ENCODE measurements around the gene SLC10A7.

Gene SLC10A7

GRCh38 chr4:146333895-146334262, 187.9 kb downstream of the SLC10A7 start:
- Histone ChIP-seq H3K27ac (ENCODE audit: low read depth, low read length) (no peak overlapping the region), H3K9ac (ENCODE audit: low read length in 5 of 5) (no peak overlapping the region), H3K4me1 (ENCODE audit: control insufficient read depth in 5 of 5, insufficient read depth in 5 of 5, low read length in 5 of 5) (peaks cover 0 to 25% (median 16%) of the 10 kb centered on the region in 5 donors), H3K9me3 (ENCODE audit: control insufficient read depth in 5 of 5, low read length in 5 of 5) (no peaks in the 10 kb centered on the region), H3K36me3 (ENCODE audit: control insufficient read depth in 5 of 5, insufficient read depth in 5 of 5, low read length in 5 of 5) (no peaks in the 10 kb centered on the region), H3K27me3 (ENCODE audit: control insufficient read depth in 5 of 5, insufficient read depth in 4 of 5, low read length in 5 of 5) (no peaks in the 10 kb centered on the region), H3K4me3 (ENCODE audit: low read depth in 1 of 5, low read length in 5 of 5) (no peak overlapping the region)

GRCh38 chr4:146333187-146333894, 188.4 kb downstream of the SLC10A7 start:
- Histone ChIP-seq H3K36me3 (ENCODE audit: control insufficient read depth in 5 of 5, insufficient read depth in 5 of 5, low read length in 5 of 5) (no peaks in the 10 kb centered on the region), H3K27ac (ENCODE audit: low read depth, low read length) (no peak overlapping the region), H3K4me3 (ENCODE audit: low read depth in 1 of 5, low read length in 5 of 5) (no peak overlapping the region), H3K27me3 (ENCODE audit: control insufficient read depth in 5 of 5, insufficient read depth in 4 of 5, low read length in 5 of 5) (no peaks in the 10 kb centered on the region), H3K4me1 (ENCODE audit: control insufficient read depth in 5 of 5, insufficient read depth in 5 of 5, low read length in 5 of 5) (peaks cover 0 to 25% (median 16%) of the 10 kb centered on the region in 5 donors), H3K9ac (ENCODE audit: low read length in 5 of 5) (no peak overlapping the region), H3K9me3 (ENCODE audit: control insufficient read depth in 5 of 5, low read length in 5 of 5) (no peaks in the 10 kb centered on the region)

GRCh38 chr4:146330392-146330791, 191.3 kb downstream of the SLC10A7 start:
- no peaks in the 10 kb centered on the region for H3K27me3 ChIP-seq (ENCODE audit: control insufficient read depth in 5 of 5, insufficient read depth in 4 of 5, low read length in 5 of 5)
- no peak overlapping the region for H3K9ac ChIP-seq (ENCODE audit: low read length in 5 of 5)
- no peaks in the 10 kb centered on the region for H3K36me3 ChIP-seq (ENCODE audit: control insufficient read depth in 5 of 5, insufficient read depth in 5 of 5, low read length in 5 of 5)
- no peak overlapping the region for H3K27ac ChIP-seq (ENCODE audit: low read depth, low read length)
- no peaks in the 10 kb centered on the region for H3K9me3 ChIP-seq (ENCODE audit: control insufficient read depth in 5 of 5, low read length in 5 of 5)
- H3K4me1 ChIP-seq (ENCODE audit: control insufficient read depth in 5 of 5, insufficient read depth in 5 of 5, low read length in 5 of 5), result peaks cover 0 to 16% (median 3%) of the 10 kb centered on the region in 5 donors
- no peak overlapping the region for H3K4me3 ChIP-seq (ENCODE audit: low read depth in 1 of 5, low read length in 5 of 5)

DNA sequence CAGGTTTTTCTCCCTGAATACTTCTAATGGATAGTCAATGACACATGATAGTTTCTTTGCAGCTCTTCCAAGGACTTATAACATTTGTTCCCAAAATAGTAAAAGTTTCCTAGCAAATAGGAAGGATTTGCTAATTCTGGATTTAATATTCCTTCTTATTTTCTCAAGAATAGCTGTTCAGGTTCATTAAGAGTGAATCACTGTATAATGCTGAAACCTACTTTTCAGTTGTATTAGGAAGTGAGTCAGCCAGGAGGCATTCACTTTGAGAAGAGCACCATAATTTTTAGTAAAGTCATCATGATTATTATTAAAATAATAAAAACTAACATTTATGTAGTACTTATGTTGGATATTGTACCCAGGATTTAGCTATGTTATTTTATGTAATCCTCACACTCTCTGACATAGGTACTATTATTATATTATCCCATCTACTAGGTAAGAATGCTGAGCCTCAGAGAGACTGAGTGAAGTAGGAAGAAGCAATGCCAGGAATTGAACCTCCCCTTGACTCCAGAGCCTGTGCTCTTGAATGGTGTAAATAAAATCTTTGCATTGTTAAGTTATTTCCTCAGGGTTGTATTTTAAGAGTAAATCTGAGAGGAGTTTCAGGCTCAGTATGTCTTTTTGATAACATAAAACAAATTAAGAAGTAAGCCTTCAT, 192.6 kb downstream of the SLC10A7 start:
- Histone ChIP-seq H3K9ac (ENCODE audit: low read length in 5 of 5) (no peak overlapping the region), H3K27ac (ENCODE audit: low read depth, low read length) (no peak overlapping the region), H3K4me3 (ENCODE audit: low read depth in 1 of 5, low read length in 5 of 5) (no peak overlapping the region), H3K27me3 (ENCODE audit: control insufficient read depth in 5 of 5, insufficient read depth in 4 of 5, low read length in 5 of 5) (no peaks in the 10 kb centered on the region), H3K4me1 (ENCODE audit: control insufficient read depth in 5 of 5, insufficient read depth in 5 of 5, low read length in 5 of 5) (peaks cover 0 to 8% (median 0%) of the 10 kb centered on the region in 5 donors), H3K36me3 (ENCODE audit: control insufficient read depth in 5 of 5, insufficient read depth in 5 of 5, low read length in 5 of 5) (peaks cover 0 to 5% (median 0%) of the 10 kb centered on the region in 5 donors), H3K9me3 (ENCODE audit: control insufficient read depth in 5 of 5, low read length in 5 of 5) (no peaks in the 10 kb centered on the region)

DNA sequence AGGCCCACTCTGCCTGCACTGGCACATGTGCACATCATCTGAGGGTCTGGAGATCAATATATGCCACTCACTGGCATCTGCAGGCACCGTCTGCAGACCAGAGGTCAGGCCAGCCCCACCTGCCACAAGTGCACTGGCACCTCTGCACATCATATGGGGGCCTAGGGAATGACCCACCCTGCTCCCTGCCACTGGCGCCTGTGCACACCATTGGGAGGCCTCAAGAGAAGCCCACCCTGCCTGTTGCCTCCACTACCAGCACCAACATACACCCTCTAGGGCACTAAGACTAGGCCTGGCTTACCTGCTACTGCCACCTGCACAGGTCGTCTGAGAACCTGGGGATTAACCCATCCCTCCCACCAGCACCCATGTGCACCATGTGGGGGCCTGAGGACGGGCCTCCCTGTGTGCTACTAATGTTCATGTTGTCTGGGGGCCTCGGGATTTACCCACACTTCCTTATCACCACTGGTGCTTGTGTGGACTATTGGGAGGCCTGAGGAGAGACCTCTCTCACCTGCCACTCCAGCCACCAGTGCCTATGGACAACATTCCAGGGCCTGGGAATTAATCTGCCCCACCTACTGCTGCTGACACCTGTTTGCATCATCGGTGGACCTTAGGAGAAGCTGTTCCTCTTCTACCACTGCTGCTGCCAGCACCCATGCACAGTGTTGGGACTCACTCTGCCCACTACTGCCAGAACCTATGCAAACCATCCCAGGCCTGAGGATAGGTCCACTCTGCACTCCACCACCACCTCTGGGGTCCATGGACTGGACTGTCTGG, 193.7 kb downstream of the SLC10A7 start:
- H3K27ac ChIP-seq (ENCODE audit: low read depth, low read length), result no peak overlapping the region
- no peak overlapping the region for H3K4me3 ChIP-seq (ENCODE audit: low read depth in 1 of 5, low read length in 5 of 5)

GRCh38 chr4:146318894-146319293, 202.8 kb downstream of the SLC10A7 start:
- Histone ChIP-seq H3K9ac (ENCODE audit: low read length in 5 of 5) (no peak overlapping the region), H3K27ac (ENCODE audit: low read depth, low read length) (no peak overlapping the region), H3K36me3 (ENCODE audit: control insufficient read depth in 5 of 5, insufficient read depth in 5 of 5, low read length in 5 of 5) (no peaks in the 10 kb centered on the region), H3K9me3 (ENCODE audit: control insufficient read depth in 5 of 5, low read length in 5 of 5) (no peaks in the 10 kb centered on the region), H3K27me3 (ENCODE audit: control insufficient read depth in 5 of 5, insufficient read depth in 4 of 5, low read length in 5 of 5) (no peaks in the 10 kb centered on the region), H3K4me1 (ENCODE audit: control insufficient read depth in 5 of 5, insufficient read depth in 5 of 5, low read length in 5 of 5) (no peaks in the 10 kb centered on the region), H3K4me3 (ENCODE audit: low read depth in 1 of 5, low read length in 5 of 5) (no peak overlapping the region)

More for the DNA sequence above, 193.7 kb downstream of the SLC10A7 start:
- Histone ChIP-seq H3K36me3 (ENCODE audit: control insufficient read depth in 5 of 5, insufficient read depth in 5 of 5, low read length in 5 of 5) (peaks cover 0 to 5% (median 0%) of the 10 kb centered on the region in 5 donors), H3K27me3 (ENCODE audit: control insufficient read depth in 5 of 5, insufficient read depth in 4 of 5, low read length in 5 of 5) (no peaks in the 10 kb centered on the region), H3K4me1 (ENCODE audit: control insufficient read depth in 5 of 5, insufficient read depth in 5 of 5, low read length in 5 of 5) (no peaks in the 10 kb centered on the region), H3K9ac (ENCODE audit: low read length in 5 of 5) (no peak overlapping the region), H3K9me3 (ENCODE audit: control insufficient read depth in 5 of 5, low read length in 5 of 5) (no peaks in the 10 kb centered on the region)

- no peak overlapping the region for H3K9ac ChIP-seq (ENCODE audit: low read length in 5 of 5)
- H3K4me3 ChIP-seq (ENCODE audit: low read depth in 1 of 5, low read length in 5 of 5), result no peak overlapping the region
- no peaks in the 10 kb centered on the region for H3K27me3 ChIP-seq (ENCODE audit: control insufficient read depth in 5 of 5, insufficient read depth in 4 of 5, low read length in 5 of 5)
- H3K9me3 ChIP-seq (ENCODE audit: control insufficient read depth in 5 of 5, low read length in 5 of 5), result no peaks in the 10 kb centered on the region
- H3K27ac ChIP-seq (ENCODE audit: low read depth, low read length), result no peak overlapping the region
- H3K36me3 ChIP-seq (ENCODE audit: control insufficient read depth in 5 of 5, insufficient read depth in 5 of 5, low read length in 5 of 5), result no peaks in the 10 kb centered on the region
- no peaks in the 10 kb centered on the region for H3K4me1 ChIP-seq (ENCODE audit: control insufficient read depth in 5 of 5, insufficient read depth in 5 of 5, low read length in 5 of 5)
Measured at GRCh38 chr4:146317783-146318182, 204.0 kb downstream of the SLC10A7 start.

DNA sequence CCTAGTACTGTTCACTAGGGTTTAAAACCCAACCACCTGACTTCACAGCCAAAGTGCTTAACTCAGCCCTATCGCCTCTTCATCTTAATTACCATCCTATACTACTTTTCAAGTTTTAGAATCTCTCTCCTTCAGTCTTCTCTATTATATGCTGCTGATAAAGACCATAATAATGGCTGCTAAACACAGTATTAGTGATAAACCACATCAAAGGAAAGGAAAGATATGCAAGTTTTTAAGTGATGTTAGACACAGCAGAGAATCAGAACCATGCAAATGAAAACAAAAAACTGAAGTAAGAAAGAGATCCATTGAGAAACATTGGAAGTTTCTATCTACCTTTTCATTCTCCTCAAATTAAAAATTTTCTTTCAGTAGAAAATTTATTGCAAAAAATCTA, 206.6 kb downstream of the SLC10A7 start:
- no peak overlapping the region for H3K27ac ChIP-seq (ENCODE audit: low read depth, low read length)
- H3K9me3 ChIP-seq (ENCODE audit: control insufficient read depth in 5 of 5, low read length in 5 of 5), result no peaks in the 10 kb centered on the region
- no peaks in the 10 kb centered on the region for H3K27me3 ChIP-seq (ENCODE audit: control insufficient read depth in 5 of 5, insufficient read depth in 4 of 5, low read length in 5 of 5)
- no peak overlapping the region for H3K4me3 ChIP-seq (ENCODE audit: low read depth in 1 of 5, low read length in 5 of 5)
- no peaks in the 10 kb centered on the region for H3K4me1 ChIP-seq (ENCODE audit: control insufficient read depth in 5 of 5, insufficient read depth in 5 of 5, low read length in 5 of 5)
- peaks cover 0 to 2% (median 0%) of the 10 kb centered on the region in 5 donors for H3K36me3 ChIP-seq (ENCODE audit: control insufficient read depth in 5 of 5, insufficient read depth in 5 of 5, low read length in 5 of 5)
- no peak overlapping the region for H3K9ac ChIP-seq (ENCODE audit: low read length in 5 of 5)

- Histone ChIP-seq H3K9me3 (ENCODE audit: control insufficient read depth in 5 of 5, low read length in 5 of 5) (no peaks in the 10 kb centered on the region), H3K4me3 (ENCODE audit: low read depth in 1 of 5, low read length in 5 of 5) (no peak overlapping the region), H3K27me3 (ENCODE audit: control insufficient read depth in 5 of 5, insufficient read depth in 4 of 5, low read length in 5 of 5) (no peaks in the 10 kb centered on the region), H3K27ac (ENCODE audit: low read depth, low read length) (no peak overlapping the region), H3K9ac (ENCODE audit: low read length in 5 of 5) (peak overlapping the region in 1 of 5 donors; percentile 12), H3K4me1 (ENCODE audit: control insufficient read depth in 5 of 5, insufficient read depth in 5 of 5, low read length in 5 of 5) (no peaks in the 10 kb centered on the region), H3K36me3 (ENCODE audit: control insufficient read depth in 5 of 5, insufficient read depth in 5 of 5, low read length in 5 of 5) (peaks cover 0 to 2% (median 0%) of the 10 kb centered on the region in 5 donors)
Measured at GRCh38 chr4:146311238-146311970, 210.3 kb downstream of the SLC10A7 start.

All from subcutaneous abdominal adipose tissue (tissue), 5 donors.